GM12875 (cell line): Measurements from ENCODE around the gene POLR2E.

Experiments used
- H3K4me3 ChIP-seq: one replicate; pipeline ENCODE4 v1.5.1; 2011; ENCODE audit warnings: low read depth, low read length, control low read depth
- TF ChIP-seq, protein P1 (sequence below): IDR thresholded peaks from 2 replicates; pipeline ENCODE4 v1.5.1; 2011; ENCODE audit warnings: low read depth, mild to moderate bottlenecking, control low read depth, inconsistent platforms, low read length, moderate library complexity, borderline replicate concordance; ENCODE audit not compliant: insufficient read depth

POLR2E gene

DNA sequence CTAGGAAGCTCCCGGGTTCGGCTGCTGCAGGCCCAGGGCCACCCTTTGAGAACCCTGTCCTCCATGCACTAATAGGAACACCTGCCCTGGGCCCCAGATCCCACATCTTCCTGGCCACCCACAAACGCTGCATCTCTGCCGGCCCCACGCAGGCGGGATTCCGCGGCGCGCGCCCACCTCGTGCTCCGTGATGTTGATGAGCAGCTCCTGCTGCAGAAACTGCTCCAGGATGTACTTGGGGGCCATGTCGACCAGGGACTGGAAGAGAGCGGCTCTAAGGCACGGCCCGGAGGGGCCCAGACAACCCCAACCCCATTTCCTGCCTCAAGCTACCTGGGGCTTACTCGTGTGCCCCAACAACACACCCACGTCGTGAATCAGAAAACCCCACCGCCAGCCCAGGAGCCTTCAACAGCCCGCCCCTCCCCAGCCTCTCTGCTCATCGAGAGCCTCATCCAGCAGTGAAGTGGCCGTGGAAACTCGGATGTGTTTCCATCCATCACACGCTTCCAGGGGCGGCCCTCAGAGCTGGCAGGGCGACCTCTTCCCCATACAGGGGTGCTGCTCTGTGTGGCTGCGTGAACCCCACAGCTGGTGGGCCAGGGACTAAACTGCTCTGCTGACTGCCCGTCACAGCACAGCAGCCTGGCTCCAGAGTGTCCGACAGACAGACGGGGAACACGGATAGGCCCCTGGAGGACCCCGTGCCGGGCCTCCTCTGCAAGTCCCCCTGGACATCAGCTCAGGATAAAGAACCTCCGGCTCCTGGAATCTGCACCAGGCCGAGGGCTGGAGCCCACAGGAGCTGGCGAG lies 4.2 kb downstream of the POLR2E start:
- TF ChIP-seq, protein P1, sequence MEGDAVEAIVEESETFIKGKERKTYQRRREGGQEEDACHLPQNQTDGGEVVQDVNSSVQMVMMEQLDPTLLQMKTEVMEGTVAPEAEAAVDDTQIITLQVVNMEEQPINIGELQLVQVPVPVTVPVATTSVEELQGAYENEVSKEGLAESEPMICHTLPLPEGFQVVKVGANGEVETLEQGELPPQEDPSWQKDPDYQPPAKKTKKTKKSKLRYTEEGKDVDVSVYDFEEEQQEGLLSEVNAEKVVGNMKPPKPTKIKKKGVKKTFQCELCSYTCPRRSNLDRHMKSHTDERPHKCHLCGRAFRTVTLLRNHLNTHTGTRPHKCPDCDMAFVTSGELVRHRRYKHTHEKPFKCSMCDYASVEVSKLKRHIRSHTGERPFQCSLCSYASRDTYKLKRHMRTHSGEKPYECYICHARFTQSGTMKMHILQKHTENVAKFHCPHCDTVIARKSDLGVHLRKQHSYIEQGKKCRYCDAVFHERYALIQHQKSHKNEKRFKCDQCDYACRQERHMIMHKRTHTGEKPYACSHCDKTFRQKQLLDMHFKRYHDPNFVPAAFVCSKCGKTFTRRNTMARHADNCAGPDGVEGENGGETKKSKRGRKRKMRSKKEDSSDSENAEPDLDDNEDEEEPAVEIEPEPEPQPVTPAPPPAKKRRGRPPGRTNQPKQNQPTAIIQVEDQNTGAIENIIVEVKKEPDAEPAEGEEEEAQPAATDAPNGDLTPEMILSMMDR, result no peak
- H3K4me3 ChIP-seq, result no peak overlapping the region

DNA sequence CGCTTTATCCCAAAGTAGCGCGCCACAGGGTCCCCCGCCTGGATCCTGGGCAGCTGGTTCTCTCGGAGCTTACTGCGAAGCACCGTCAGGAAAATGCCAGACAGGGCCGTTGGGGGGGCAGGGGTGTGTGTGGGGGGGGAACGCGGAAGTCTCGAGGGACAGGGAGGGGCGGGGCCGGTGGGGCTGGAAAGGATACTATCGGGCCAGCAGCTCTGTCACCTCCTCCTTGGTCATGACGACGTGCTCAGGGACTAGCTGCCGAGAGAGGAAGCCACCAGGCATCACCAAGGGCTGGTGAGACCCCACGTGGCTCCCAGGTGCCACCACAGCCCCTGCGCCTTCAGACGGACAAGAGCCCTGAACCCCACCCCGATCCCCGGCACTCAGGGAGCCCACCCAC lies 5.3 kb downstream of the POLR2E start:
- H3K4me3 ChIP-seq, result no peak overlapping the region
- TF ChIP-seq, protein P1, result no peak

GRCh38 chr19:1089126-1089771 lies 5.9 kb downstream of the POLR2E start:
- no peak overlapping the region for H3K4me3 ChIP-seq
- TF ChIP-seq, protein P1, result no peak

DNA sequence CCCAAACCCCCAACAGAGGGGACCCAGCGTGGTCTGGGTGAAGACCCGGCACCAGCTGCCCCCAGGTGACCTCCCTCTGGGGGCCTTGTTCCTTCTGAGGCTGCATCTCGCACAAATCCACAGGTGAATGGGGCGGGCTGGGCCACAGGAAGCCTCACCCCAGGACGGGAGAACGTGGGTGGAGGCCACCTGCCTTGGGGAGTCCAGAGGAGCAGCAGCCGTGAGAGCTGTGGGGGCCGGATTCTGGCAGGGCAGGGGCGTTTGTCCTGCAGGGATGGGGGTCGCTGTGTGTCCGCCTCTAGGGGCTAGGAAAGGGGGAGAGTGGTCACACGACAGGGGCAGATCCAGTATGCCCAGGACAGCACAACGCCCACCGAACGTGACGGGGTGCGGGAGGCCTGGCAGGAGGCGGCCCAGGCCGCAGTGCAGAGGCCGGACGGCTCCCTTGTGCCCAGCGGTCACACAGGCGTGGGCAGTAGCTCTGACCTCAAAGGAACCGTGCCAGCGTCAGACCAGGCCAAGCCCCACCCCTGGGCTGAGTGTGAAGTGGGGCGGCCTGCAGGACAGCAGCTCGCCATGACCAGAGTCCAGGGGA lies 6.7 kb downstream of the POLR2E start:
- no peak overlapping the region for H3K4me3 ChIP-seq

GRCh38 chr19:1087813-1088415 lies 7.3 kb downstream of the POLR2E start:
- TF ChIP-seq, protein P1, result peak; percentile 20; the same call in 1 of the 2 replicates

More for the DNA sequence above, 6.7 kb downstream of the POLR2E start:
- TF ChIP-seq, protein P1, result no peak

GRCh38 chr19:1086613-1087012 lies 8.6 kb downstream of the POLR2E start:
- TF ChIP-seq, protein P1, result no peak
- no peak overlapping the region for H3K4me3 ChIP-seq

More at GRCh38 chr19:1087813-1088415, 7.3 kb downstream of the POLR2E start:
- H3K4me3 ChIP-seq, result no peak overlapping the region
